MCF 10A (cell line): ENCODE data around the gene NETO2. TPM values are rescaled to one million over a fixed set of nuclear protein-coding genes. Genes with fewer than 3 reads are reported as not detected.

Experiments used
- BruUV-seq: library from RNA; stranded (reverse); fragments of 400-500 nt; replicated peaks from 2 replicates; lab custom pipeline; 2021; lab: Mats Ljungman, UMichigan
- CTCF ChIA-PET: fragments of 300-600 bp; sonication (Branson Sonifier 250); formaldehyde crosslinking; extraction: SDS; loops from one replicate; lab custom pipeline; 2021; ENCODE audit warnings: antibody characterized with exemption, inconsistent platforms; lab: Yijun Ruan, JAX
- POLR2A ChIA-PET: fragments of 300-600, 350-650 bp; sonication (Branson Sonifier 250); formaldehyde crosslinking; extraction: SDS; loops from one replicate; lab custom pipeline; 2020; ENCODE audit warnings: antibody characterized with exemption, inconsistent platforms; lab: Yijun Ruan, JAX
- DNase-seq: peaks from one replicate; pipeline ENCODE4 v3.0.0-alpha.2; 2018; ENCODE audit not compliant: unreplicated experiment
- H3K27ac Mint-ChIP-seq: one replicate; pipeline ENCODE4 v1.8.0; 2022; ENCODE audit warnings: mild to moderate bottlenecking, low read depth, mixed read lengths; ENCODE audit not compliant: unreplicated experiment
- H3K27me3 Mint-ChIP-seq: one replicate; pipeline ENCODE4 v1.8.0; 2022; ENCODE audit warnings: mixed read lengths; ENCODE audit not compliant: insufficient read depth, unreplicated experiment
- H3K36me3 Mint-ChIP-seq: one replicate; pipeline ENCODE4 v1.8.0; 2022; ENCODE audit warnings: mild to moderate bottlenecking, moderate library complexity, mixed read lengths; ENCODE audit not compliant: insufficient read depth, unreplicated experiment
- H3K4me1 Mint-ChIP-seq: one replicate; pipeline ENCODE4 v1.8.0; 2022; ENCODE audit warnings: mixed read lengths; ENCODE audit not compliant: insufficient read depth, unreplicated experiment
- H3K4me3 Mint-ChIP-seq: one replicate; pipeline ENCODE4 v1.8.0; 2022; ENCODE audit warnings: mild to moderate bottlenecking, moderate library complexity, mixed read lengths; ENCODE audit not compliant: unreplicated experiment
- H3K9me3 Mint-ChIP-seq: one replicate; pipeline ENCODE4 v1.8.0; 2022; ENCODE audit warnings: mixed read lengths; ENCODE audit not compliant: unreplicated experiment
- intact Hi-C: fragments of 100-400 bp; cut with micrococcal nuclease; formaldehyde crosslinking; loops from 2 replicates; pipeline ENCODE4 v1.14.1; 2022
- total RNA-seq: library from RNA; stranded (reverse); gene quantifications from 2 replicates; pipeline ENCODE4 v1.2.3, GENCODE V29; 2022
- TF ChIP-seq, protein P1 (sequence below): fragments of 200-600 bp; IDR thresholded peaks from one replicate; pipeline ENCODE4 v1.8.0; 2022; ENCODE audit warnings: antibody characterized with exemption, mild to moderate bottlenecking; ENCODE audit not compliant: unreplicated experiment

The NETO2 gene
- total RNA-seq, 1 experiment from 2014 or later: 40.8 TPM

DNA sequence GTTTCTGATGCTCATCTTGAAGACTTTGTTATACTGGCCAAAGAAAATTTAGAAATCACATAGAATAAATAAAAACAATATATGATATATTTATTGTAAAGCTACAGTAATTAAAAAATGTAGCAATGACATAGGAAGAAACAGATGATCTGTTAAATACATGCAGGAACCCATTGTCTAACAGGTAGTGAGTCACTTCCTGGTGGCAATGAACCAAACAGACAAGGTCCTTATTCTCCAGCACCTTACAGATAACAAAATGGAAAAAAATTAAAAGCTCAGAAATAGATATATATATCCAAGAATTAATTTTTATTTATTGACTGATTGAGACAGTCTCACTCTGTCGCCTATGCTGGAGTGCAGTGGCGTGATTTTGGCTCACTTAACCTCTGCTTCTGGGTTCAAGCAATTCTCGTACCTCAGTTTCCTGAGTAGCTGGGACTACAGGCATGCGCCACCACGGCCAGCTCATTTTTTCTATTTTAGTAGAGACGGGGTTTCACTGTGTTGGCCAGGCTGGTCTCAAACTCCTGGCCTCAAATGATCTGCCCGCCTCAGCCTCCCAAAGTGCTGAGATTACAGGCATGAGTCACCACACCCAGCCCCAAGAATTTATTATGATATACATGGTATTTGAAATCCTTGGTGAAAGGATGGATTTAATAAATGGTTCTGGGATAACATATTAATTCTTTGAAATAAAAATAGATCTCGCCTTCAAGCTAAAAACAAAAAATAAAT, 7.5 kb downstream of the NETO2 start:
- no TSS peak for BruUV-seq
- ChIA-PET CTCF (interaction anchor here (0.6 to 5.8 kb wide), 6 partner anchors 7 to 514 kb away, joined by 3 to 51 read pairs (median 3); partner anchors contain the start of genes GPT2 and NETO2), POLR2A (interaction anchor here (0.7 to 1.3 kb wide), 10 partner anchors 9 to 1107 kb away, joined by 3 to 4 read pairs (median 3); partner anchors contain the start of genes DNAJA2, LONP2 and PHKB)
- Mint-ChIP-seq H3K4me3 (no peak overlapping the region), H3K9me3 (no peaks in the 10 kb centered on the region), H3K27me3 (no peaks in the 10 kb centered on the region), H3K27ac (peak overlapping the region; percentile 42), H3K36me3 (no peaks in the 10 kb centered on the region), H3K4me1 (peaks cover 34% of the 10 kb centered on the region)
- intact Hi-C loops: no loop called here
- TF ChIP-seq, protein P1, sequence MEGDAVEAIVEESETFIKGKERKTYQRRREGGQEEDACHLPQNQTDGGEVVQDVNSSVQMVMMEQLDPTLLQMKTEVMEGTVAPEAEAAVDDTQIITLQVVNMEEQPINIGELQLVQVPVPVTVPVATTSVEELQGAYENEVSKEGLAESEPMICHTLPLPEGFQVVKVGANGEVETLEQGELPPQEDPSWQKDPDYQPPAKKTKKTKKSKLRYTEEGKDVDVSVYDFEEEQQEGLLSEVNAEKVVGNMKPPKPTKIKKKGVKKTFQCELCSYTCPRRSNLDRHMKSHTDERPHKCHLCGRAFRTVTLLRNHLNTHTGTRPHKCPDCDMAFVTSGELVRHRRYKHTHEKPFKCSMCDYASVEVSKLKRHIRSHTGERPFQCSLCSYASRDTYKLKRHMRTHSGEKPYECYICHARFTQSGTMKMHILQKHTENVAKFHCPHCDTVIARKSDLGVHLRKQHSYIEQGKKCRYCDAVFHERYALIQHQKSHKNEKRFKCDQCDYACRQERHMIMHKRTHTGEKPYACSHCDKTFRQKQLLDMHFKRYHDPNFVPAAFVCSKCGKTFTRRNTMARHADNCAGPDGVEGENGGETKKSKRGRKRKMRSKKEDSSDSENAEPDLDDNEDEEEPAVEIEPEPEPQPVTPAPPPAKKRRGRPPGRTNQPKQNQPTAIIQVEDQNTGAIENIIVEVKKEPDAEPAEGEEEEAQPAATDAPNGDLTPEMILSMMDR: no peak
- DNase-seq: peak; percentile 80

DNA sequence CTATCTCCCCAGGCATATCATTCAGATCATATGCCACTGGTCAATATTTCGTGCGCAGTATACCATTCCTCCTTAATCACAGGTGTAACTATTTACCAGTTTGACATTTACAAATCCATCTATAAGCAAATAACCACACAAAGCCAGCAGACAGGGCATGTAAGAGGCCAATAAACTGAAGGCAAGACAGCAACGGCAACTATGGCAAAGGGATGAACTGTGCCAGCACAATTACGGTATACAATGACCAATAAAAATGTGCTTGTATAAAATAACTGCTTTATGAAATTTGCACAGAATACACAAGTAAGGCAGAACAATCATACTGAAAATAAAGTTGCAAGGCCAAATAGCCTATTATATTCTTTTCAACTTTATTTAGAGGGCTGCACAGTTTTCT, 9.2 kb downstream of the NETO2 start:
- intact Hi-C loops: no loop called here
- DNase-seq: no peak
- no TSS peak for BruUV-seq
- Mint-ChIP-seq H3K4me3 (no peak overlapping the region), H3K27me3 (no peaks in the 10 kb centered on the region), H3K4me1 (peaks cover 29% of the 10 kb centered on the region), H3K9me3 (no peaks in the 10 kb centered on the region), H3K27ac (no peak overlapping the region), H3K36me3 (no peaks in the 10 kb centered on the region)
- TF ChIP-seq, protein P1: no peak
- ChIA-PET POLR2A (no interaction called here), CTCF (interaction anchor here (5.8 kb wide), 1 partner anchor 9 kb away, joined by 51 read pairs; the partner anchor contains the start of gene NETO2)

- no peaks in the 10 kb centered on the region for H3K27me3 Mint-ChIP-seq
- DNase-seq: no peak
- peaks cover 7% of the 10 kb centered on the region for H3K4me1 Mint-ChIP-seq
- POLR2A ChIA-PET: interaction anchor here (5.0 kb wide), 1 partner anchor 10 kb away, joined by 33 read pairs; the partner anchor contains the start of gene NETO2
- peaks cover 13% of the 10 kb centered on the region for H3K36me3 Mint-ChIP-seq
- no peak overlapping the region for H3K27ac Mint-ChIP-seq
- CTCF ChIA-PET: interaction anchor here (0.7 to 5.8 kb wide), 3 partner anchors 11 to 1029 kb away, joined by 3 to 51 read pairs (median 4); partner anchors contain the start of gene NETO2
- TF ChIP-seq, protein P1: no peak
- intact Hi-C loops: no loop called here
- BruUV-seq: no TSS peak
- H3K9me3 Mint-ChIP-seq: no peaks in the 10 kb centered on the region
- no peak overlapping the region for H3K4me3 Mint-ChIP-seq
Observed at GRCh38 chr16:47132308-47132707, 11.4 kb downstream of the NETO2 start.

GRCh38 chr16:47129755-47130435, 13.8 kb downstream of the NETO2 start:
- ChIA-PET POLR2A (interaction anchor here (5.0 kb wide), 1 partner anchor 13 kb away, joined by 33 read pairs; the partner anchor contains the start of gene NETO2), CTCF (interaction anchor here (1.0 to 1.9 kb wide), 2 partner anchors 12 to 14 kb away, joined by 4 to 6 read pairs; partner anchors contain the start of gene NETO2)
- BruUV-seq: no TSS peak
- TF ChIP-seq, protein P1: no peak
- intact Hi-C loops: no loop called here
- Mint-ChIP-seq H3K4me1 (no peaks in the 10 kb centered on the region), H3K36me3 (peaks cover 17% of the 10 kb centered on the region), H3K9me3 (no peaks in the 10 kb centered on the region), H3K4me3 (no peak overlapping the region), H3K27me3 (no peaks in the 10 kb centered on the region), H3K27ac (peak overlapping the region; percentile 8)
- DNase-seq: no peak
